Measurements from ENCODE around the gene BMPER.

- TF ChIP-seq CTCF (IDR thresholded peaks at IDR 0.05) (no peak), POLR2A (IDR thresholded peaks at IDR 0.05) (no peak)
Observed at GRCh38 chr7:34073676-34074075, 168.3 kb downstream of the BMPER start.

Measured in uterus (tissue), 2 donors.